HCT116 (cell line): Measurements from ENCODE around the gene ADNP2. TPM values are rescaled to one million over a fixed set of nuclear protein-coding genes. Genes with fewer than 3 reads are reported as not detected.

Experiments
- ATAC-seq: fragments of 200-7000 bp; cut with Tn5 transposase; 2 replicates; pipeline ENCODE4 v1.9.1; 2020; ENCODE audit warnings: mild to moderate bottlenecking, moderate library complexity
- BruUV-seq: library from RNA; stranded (reverse); fragments of 400-500 nt; replicated peaks from 2 replicates; lab custom pipeline; 2021; lab: Mats Ljungman, UMichigan
- CTCF ChIA-PET: fragments of 300-600 bp; sonication (Branson Sonifier 250); formaldehyde crosslinking; loops from one replicate; lab custom pipeline; 2021; ENCODE audit warnings: antibody characterized with exemption; lab: Charles Lee
- POLR2A ChIA-PET: fragments of 300-600, 350-600 bp; sonication (Branson Sonifier 250); formaldehyde crosslinking; loops from one replicate; lab custom pipeline; 2021; ENCODE audit warnings: antibody characterized with exemption; lab: Charles Lee
- RAD21 ChIA-PET, 2 experiments: fragments of 300-600 bp; sonication (Branson Sonifier 250); formaldehyde crosslinking; loops; one replicate each; lab custom pipeline; 2023; ENCODE audit warnings: low total read pairs in 2 of 2; ENCODE audit not compliant: uncharacterized antibody in 2 of 2, unreplicated experiment in 2 of 2, low non-redundant PET in 1 of 2; lab: Charles Lee
- DNase-seq: peaks from one replicate; pipeline ENCODE4 v3.0.0-alpha.2; 2010; ENCODE audit warnings: low read depth, low spot score
- H2AFZ ChIP-seq: fragments of 200-600 bp; shearing (Covaris generic), sonication (generic); 2 replicates; pipeline ENCODE4 v1.6.1; 2017; ENCODE audit warnings: low read depth, mixed run types, mixed read lengths, antibody characterized with exemption, low read length; ENCODE audit not compliant: poor library complexity, severe bottlenecking
- H3K27ac ChIP-seq: 2 replicates; pipeline ENCODE4 v1.5.1; 2012; ENCODE audit warnings: low read depth, low read length
- H3K27me3 ChIP-seq: fragments of 200-600 bp; sonication (generic); 2 replicates; pipeline ENCODE4 v1.6.1; 2016; ENCODE audit warnings: mixed run types, low read length, mixed read lengths; ENCODE audit not compliant: insufficient read depth
- H3K36me3 ChIP-seq, 2 experiments: fragments of 200-500 bp in 1 of 2; fragments of 200-600 bp in 1 of 2; sonication (Bioruptor generic) in 1 of 2; sonication (generic) in 1 of 2; 2 replicates each; pipeline versions ENCODE4 v1.5.1 to v1.6.1; 2014 to 2016; ENCODE audit warnings: low read length in 2 of 2, inconsistent platforms in 1 of 2, mixed read lengths in 1 of 2, mixed run types in 1 of 2; ENCODE audit not compliant: insufficient read depth in 2 of 2, control insufficient read depth in 1 of 2
- H3K4me1 ChIP-seq, 2 experiments: fragments of 200-600 bp in 1 of 2; sonication (generic) in 1 of 2; 2 replicates each; pipeline versions ENCODE4 v1.5.1 to v1.6.1; 2012 to 2017; ENCODE audit warnings: low read length in 2 of 2, inconsistent platforms in 1 of 2, mild to moderate bottlenecking in 1 of 2, mixed read lengths in 1 of 2, mixed run types in 1 of 2, moderate library complexity in 1 of 2; ENCODE audit not compliant: insufficient read depth in 2 of 2, control insufficient read depth in 1 of 2
- H3K4me2 ChIP-seq: fragments of 200-600 bp; sonication (generic); 2 replicates; pipeline ENCODE4 v1.6.1; 2017; ENCODE audit warnings: mixed run types, low read length, mixed read lengths
- H3K4me3 ChIP-seq, 2 experiments: fragments of 200-600 bp in 1 of 2; sonication (generic) in 1 of 2; replicated peaks in 1 of 2; 2 replicates each; pipeline ENCODE4 v1.5.1; 2011 to 2016; ENCODE audit warnings: low read length in 2 of 2, control low read depth in 1 of 2, low read depth in 1 of 2, mild to moderate bottlenecking in 1 of 2, mixed read lengths in 1 of 2, mixed run types in 1 of 2
- H3K79me2 ChIP-seq: fragments of 200-600 bp; sonication (generic); 2 replicates; pipeline ENCODE4 v1.6.1; 2017; ENCODE audit warnings: mild to moderate bottlenecking, mixed run types, low read length, moderate library complexity, mixed read lengths; ENCODE audit not compliant: insufficient read depth
- H3K9ac ChIP-seq: fragments of 200-600 bp; sonication (generic); 2 replicates; pipeline ENCODE4 v1.6.1; 2016; ENCODE audit warnings: low read length, mixed read lengths
- H3K9me2 ChIP-seq: fragments of 200-600 bp; sonication (generic), shearing (Covaris generic); 2 replicates; pipeline ENCODE4 v1.6.1; 2017; ENCODE audit warnings: mixed run types, mild to moderate bottlenecking, moderate library complexity; ENCODE audit not compliant: insufficient read depth
- H3K9me3 ChIP-seq, 2 experiments: fragments of 200-500 bp in 1 of 2; fragments of 200-600 bp in 1 of 2; sonication (Bioruptor generic) in 1 of 2; sonication (generic) in 1 of 2; 2 replicates each; pipeline ENCODE4 v1.6.1; 2014 to 2017; ENCODE audit warnings: low read length in 2 of 2, mixed read lengths in 2 of 2, inconsistent platforms in 1 of 2, low read depth in 1 of 2, mild to moderate bottlenecking in 1 of 2, mixed run types in 1 of 2, moderate library complexity in 1 of 2; ENCODE audit not compliant: control insufficient read depth in 1 of 2, insufficient read depth in 1 of 2
- H4K20me1 ChIP-seq: fragments of 200-600 bp; sonication (generic), shearing (Covaris generic); 2 replicates; pipeline ENCODE4 v1.6.1; 2017; ENCODE audit warnings: mixed run types, mild to moderate bottlenecking, moderate library complexity; ENCODE audit not compliant: insufficient read depth
- CBX3 ChIP-seq: IDR thresholded peaks from 2 replicates; pipeline ENCODE4 v1.6.1; 2012; ENCODE audit warnings: low read depth
- CEBPB ChIP-seq: IDR thresholded peaks from 2 replicates; pipeline ENCODE4 v1.6.1; 2012; ENCODE audit warnings: low read depth
- EGR1 ChIP-seq: IDR thresholded peaks from 2 replicates; pipeline ENCODE4 v1.6.1; 2012; ENCODE audit warnings: low read depth
- ELF1 ChIP-seq: IDR thresholded peaks from 2 replicates; pipeline ENCODE4 v1.6.1; 2012; ENCODE audit warnings: low read depth, borderline replicate concordance
- EZH2phosphoT487 ChIP-seq: fragments of 200-600 bp; IDR thresholded peaks from 2 replicates; pipeline ENCODE4 v1.6.1; 2018; ENCODE audit warnings: antibody characterized with exemption, borderline replicate concordance
- FOSL1 ChIP-seq: IDR thresholded peaks from 2 replicates; pipeline ENCODE4 v1.6.1; 2012; ENCODE audit warnings: low read depth
- POLR2A ChIP-seq: IDR thresholded peaks from 2 replicates; pipeline ENCODE4 v1.7.0; 2011; ENCODE audit warnings: borderline replicate concordance; ENCODE audit not compliant: insufficient read depth, insufficient read length; ENCODE audit errors: extremely low read depth
- POLR2AphosphoS5 ChIP-seq: IDR thresholded peaks from 2 replicates; pipeline ENCODE4 v1.6.1; 2011; ENCODE audit warnings: mild to moderate bottlenecking, low read depth, low read length, moderate library complexity
- SIN3A ChIP-seq: IDR thresholded peaks from 2 replicates; pipeline ENCODE4 v1.6.1; 2012; ENCODE audit warnings: low read depth
- SP1 ChIP-seq: IDR thresholded peaks from 2 replicates; pipeline ENCODE4 v1.6.1; 2012; ENCODE audit warnings: low read depth
- TCF7L2 ChIP-seq: IDR thresholded peaks from 2 replicates; pipeline ENCODE4 v1.7.0; 2011; ENCODE audit warnings: borderline replicate concordance, inconsistent platforms; ENCODE audit not compliant: insufficient read depth, insufficient read length; ENCODE audit errors: extremely low read depth
- YY1 ChIP-seq: IDR thresholded peaks from 2 replicates; pipeline ENCODE4 v1.6.1; 2011; ENCODE audit warnings: low read length, low read depth, moderate library complexity, mild to moderate bottlenecking; ENCODE audit not compliant: insufficient replicate concordance; ENCODE audit errors: extremely low read depth
- ZFX ChIP-seq: fragments of 450-650 bp; IDR thresholded peaks from 2 replicates; pipeline ENCODE4 v1.6.1; 2017
- ZNF274 ChIP-seq: fragments of 200-500 bp; sonication (Bioruptor generic); IDR thresholded peaks from 2 replicates; pipeline ENCODE4 v1.6.1; 2014; ENCODE audit warnings: mild to moderate bottlenecking, low read depth, low read length, inconsistent platforms
- intact Hi-C: fragments of 100-400 bp; cut with micrococcal nuclease; formaldehyde crosslinking; loops from 2 replicates; pipeline ENCODE4 v1.10.0; 2022
- total RNA-seq: library from RNA; stranded (reverse); gene quantifications from one replicate; pipeline ENCODE4 v1.2.1, GENCODE V29; 2021; ENCODE audit not compliant: unreplicated experiment
- TF ChIP-seq, protein P1 (sequence below): IDR thresholded peaks from 2 replicates; pipeline ENCODE4 v1.6.1; 2012

Gene ADNP2
- total RNA-seq, 1 experiment from 2014 or later, result 45.4 TPM

DNA sequence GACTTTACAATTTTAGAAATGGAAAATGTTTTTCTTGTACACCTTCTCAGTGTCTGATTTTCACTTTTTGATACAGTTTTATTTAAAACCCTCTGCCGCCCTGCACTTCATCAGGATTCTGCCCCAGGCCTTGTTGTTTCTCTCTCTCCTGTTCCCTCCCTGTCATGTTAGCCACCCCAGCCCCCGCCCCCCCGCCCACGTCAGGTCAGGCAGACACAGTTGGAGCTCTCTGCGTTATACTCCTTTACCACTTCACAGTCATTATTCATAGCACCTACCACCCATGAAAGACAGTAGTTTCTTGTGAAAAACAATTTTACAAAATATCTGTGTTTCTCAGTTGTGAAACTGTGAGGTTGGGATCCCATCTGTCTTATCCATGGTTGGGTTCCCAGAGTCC, 21.5 kb downstream of the ADNP2 start:
- RAD21 ChIA-PET, result no interaction called here
- CTCF ChIA-PET, result no interaction called here
- no peak overlapping the region for H3K4me3 ChIP-seq
- intact Hi-C loops, result no loop called here
- no peak overlapping the region for H3K27ac ChIP-seq
- H2AFZ ChIP-seq, result no peak overlapping the region
- no TSS peak for BruUV-seq
- POLR2A ChIA-PET, result no interaction called here
- ATAC-seq (no peak), DNase-seq (no peak)
- TF ChIP-seq POLR2AphosphoS5 (no peak), TCF7L2 (no peak), CEBPB (no peak), POLR2A (no peak), SIN3A (no peak), EGR1 (no peak), EZH2phosphoT487 (no peak), ZFX (no peak), CBX3 (no peak), ELF1 (no peak), SP1 (no peak), FOSL1 (no peak), YY1 (no peak), ZNF274 (no peak)
- TF ChIP-seq, protein P1, sequence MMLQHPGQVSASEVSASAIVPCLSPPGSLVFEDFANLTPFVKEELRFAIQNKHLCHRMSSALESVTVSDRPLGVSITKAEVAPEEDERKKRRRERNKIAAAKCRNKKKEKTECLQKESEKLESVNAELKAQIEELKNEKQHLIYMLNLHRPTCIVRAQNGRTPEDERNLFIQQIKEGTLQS, result no peak
- H3K9ac ChIP-seq, result no peak overlapping the region
- peaks cover 19% of the 10 kb centered on the region; the same call in 1 of the 2 replicates for H4K20me1 ChIP-seq
- H3K36me3 ChIP-seq, result peaks cover 14 to 34% of the 10 kb centered on the region in 2 experiments
- no peaks in the 10 kb centered on the region for H3K9me3 ChIP-seq
- no peak overlapping the region for H3K4me2 ChIP-seq
- peaks cover 98% of the 10 kb centered on the region for H3K79me2 ChIP-seq
- H3K4me1 ChIP-seq, result no peaks in the 10 kb centered on the region
- H3K9me2 ChIP-seq, result no peaks in the 10 kb centered on the region
- H3K27me3 ChIP-seq, result no peaks in the 10 kb centered on the region
